ENCODE measurements around the gene NR2F6. TPM values are rescaled to one million over a fixed set of nuclear protein-coding genes. Genes with fewer than 3 reads are reported as not detected.

The NR2F6 gene
- total RNA-seq, 1 donor from 2014 or later = 59.1 TPM

DNA sequence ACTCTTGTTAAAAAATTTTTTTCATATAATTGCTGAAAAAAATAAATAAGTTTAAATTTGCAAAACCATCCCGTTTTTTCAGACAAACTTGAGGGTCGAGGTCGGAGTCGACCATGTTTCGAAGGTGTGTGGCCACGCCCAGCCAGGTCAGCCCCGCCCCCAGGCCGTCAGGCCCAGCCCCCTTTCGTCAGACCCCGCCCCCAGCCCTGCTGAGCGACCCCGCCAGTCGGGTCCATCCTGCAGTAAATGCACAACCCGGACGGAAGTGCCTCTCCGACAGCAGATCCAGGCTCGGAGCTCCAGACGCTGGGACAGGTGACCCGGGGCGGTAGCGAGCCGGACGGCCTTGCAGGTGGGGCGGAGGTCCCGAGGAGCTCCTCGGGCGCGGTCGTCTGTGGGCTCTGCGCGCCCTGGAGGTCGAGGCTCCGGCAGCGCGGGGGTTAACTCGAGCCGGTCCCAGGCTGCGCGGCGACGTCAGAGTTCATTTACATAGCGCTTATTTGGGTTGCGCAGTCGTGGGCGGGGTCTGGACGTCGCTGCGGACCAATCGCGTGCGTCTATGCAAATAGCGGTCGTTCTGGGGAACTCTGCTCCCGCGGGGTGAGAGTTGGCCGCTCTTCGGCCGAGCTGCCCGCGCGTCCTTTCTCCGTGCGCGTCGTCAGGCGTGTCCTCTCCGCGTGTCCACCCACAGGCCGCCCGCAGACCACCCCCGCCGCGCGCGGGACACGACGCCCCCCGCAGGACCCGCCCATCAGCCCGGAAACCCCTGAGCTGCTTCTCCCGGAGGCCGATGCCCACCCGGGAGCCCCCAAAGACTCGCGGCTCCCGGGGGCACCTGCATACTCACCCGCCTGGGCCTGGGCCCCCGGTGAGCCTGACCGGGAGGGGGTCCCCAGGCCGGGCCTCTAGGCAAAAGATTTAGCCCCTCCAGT lies 19.5 kb downstream of the NR2F6 start, which contains the start of gene OCEL1:
TSS of gene OCEL1 (plus strand) at position 225 of the 932 bp plus-strand sequence. CDS start at position 247, 22 bp downstream.
- Mint-ChIP-seq H3K4me1 (peaks cover 4% of the 10 kb centered on the region), H3K27me3 (ENCODE audit: low read depth) (no peaks in the 10 kb centered on the region), H3K36me3 (peaks cover 4% of the 10 kb centered on the region), H3K9me3 (no peaks in the 10 kb centered on the region), H3K4me3 (peak within 1 kb of the TSS; percentile 84), H3K27ac (peak within 1 kb of the TSS; percentile 98)
- TF ChIP-seq, protein P1, sequence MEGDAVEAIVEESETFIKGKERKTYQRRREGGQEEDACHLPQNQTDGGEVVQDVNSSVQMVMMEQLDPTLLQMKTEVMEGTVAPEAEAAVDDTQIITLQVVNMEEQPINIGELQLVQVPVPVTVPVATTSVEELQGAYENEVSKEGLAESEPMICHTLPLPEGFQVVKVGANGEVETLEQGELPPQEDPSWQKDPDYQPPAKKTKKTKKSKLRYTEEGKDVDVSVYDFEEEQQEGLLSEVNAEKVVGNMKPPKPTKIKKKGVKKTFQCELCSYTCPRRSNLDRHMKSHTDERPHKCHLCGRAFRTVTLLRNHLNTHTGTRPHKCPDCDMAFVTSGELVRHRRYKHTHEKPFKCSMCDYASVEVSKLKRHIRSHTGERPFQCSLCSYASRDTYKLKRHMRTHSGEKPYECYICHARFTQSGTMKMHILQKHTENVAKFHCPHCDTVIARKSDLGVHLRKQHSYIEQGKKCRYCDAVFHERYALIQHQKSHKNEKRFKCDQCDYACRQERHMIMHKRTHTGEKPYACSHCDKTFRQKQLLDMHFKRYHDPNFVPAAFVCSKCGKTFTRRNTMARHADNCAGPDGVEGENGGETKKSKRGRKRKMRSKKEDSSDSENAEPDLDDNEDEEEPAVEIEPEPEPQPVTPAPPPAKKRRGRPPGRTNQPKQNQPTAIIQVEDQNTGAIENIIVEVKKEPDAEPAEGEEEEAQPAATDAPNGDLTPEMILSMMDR (IDR thresholded peaks at IDR 0.05; ENCODE audit: unreplicated experiment) = no peak
- peak; percentile 91 to 96 for DNase-seq (ENCODE audit: low spot score in 2 of 2, unreplicated experiment in 2 of 2)

DNA sequence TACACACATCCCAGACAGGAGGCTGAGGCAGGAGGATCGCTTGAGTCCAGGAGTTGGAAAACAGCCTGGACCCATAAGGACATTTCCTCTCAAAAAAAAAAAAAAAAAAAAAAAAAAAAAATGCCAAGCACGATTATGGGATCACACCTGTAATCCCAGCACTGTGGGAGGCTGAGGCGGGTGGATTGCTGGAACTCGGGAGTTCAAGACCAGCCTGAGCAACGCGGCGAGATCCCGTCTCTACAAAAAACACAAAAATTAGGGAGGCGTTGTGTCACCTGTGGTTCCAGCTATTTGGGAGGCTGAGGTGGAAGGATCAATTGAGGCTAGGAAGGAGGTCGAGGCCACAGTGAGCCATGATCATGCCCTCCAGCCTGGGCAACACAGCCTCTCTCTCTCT lies 20.7 kb downstream of the NR2F6 start:
- TF ChIP-seq, protein P1 (IDR thresholded peaks at IDR 0.05; ENCODE audit: unreplicated experiment) = no peak
- H3K36me3 Mint-ChIP-seq = peaks cover 4% of the 10 kb centered on the region
- peak overlapping the region; percentile 48 for H3K4me3 Mint-ChIP-seq
- H3K4me1 Mint-ChIP-seq = peaks cover 4% of the 10 kb centered on the region
- no peak overlapping the region for H3K27ac Mint-ChIP-seq
- H3K27me3 Mint-ChIP-seq (ENCODE audit: low read depth) = no peaks in the 10 kb centered on the region
- H3K9me3 Mint-ChIP-seq = no peaks in the 10 kb centered on the region
- no peak for DNase-seq (ENCODE audit: low spot score in 2 of 2, unreplicated experiment in 2 of 2)

DNA sequence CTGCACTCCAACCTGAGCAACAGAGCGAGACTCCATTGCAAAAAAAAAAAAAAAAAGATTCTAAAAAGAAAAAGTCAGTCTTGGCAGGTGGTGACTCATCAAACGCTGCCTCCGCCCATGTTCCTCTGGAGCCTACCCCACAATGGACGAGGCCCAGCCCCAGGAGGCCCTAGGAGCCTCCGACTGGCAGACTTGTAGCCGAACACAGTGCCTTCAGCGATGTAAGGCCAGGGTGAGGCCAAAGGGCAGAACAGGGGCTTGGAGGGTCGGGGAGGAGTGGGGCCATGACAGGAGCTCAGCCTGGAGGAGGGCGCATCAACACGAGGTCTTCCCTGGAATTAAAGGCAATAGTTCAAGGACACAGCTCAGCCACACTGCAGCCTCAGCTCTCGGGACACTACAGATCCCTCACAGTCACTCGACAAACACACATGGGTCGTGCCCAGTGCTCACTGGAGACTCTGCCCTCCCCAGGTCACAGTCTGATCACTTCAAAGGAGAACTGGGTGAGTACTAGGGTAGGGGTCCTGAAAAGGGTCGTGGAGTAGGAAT lies 25.4 kb downstream of the NR2F6 start:
- TF ChIP-seq, protein P1 (IDR thresholded peaks at IDR 0.05; ENCODE audit: unreplicated experiment) = no peak
- Mint-ChIP-seq H3K9me3 (no peaks in the 10 kb centered on the region), H3K4me1 (peaks cover 5% of the 10 kb centered on the region), H3K36me3 (peaks cover 18% of the 10 kb centered on the region), H3K27me3 (ENCODE audit: low read depth) (no peaks in the 10 kb centered on the region), H3K27ac (no peak overlapping the region), H3K4me3 (no peak overlapping the region)
- DNase-seq (ENCODE audit: low spot score in 2 of 2, unreplicated experiment in 2 of 2) = no peak

DNA sequence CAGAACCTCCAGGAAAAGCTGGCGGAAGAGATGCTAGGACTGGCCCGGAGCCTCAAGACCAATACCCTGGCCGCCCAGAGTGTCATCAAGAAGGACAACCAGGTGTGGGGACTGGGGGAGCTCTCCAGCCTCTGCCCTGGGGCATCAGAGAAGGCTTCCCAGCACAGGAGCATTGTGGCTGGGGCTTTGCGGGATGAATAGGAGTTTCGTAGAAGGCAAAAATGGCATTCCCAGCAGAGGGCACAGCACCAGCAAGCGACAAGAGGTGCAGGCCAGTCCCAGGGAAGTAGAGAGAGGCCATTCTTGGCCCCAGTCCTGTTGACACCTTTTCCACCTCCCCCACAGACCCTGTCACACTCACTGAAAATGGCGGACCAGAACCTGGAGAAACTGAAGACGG lies 26.4 kb downstream of the NR2F6 start:
- Mint-ChIP-seq H3K36me3 (peaks cover 18% of the 10 kb centered on the region), H3K9me3 (no peaks in the 10 kb centered on the region), H3K27ac (no peak overlapping the region), H3K4me3 (no peak overlapping the region), H3K4me1 (peaks cover 10% of the 10 kb centered on the region), H3K27me3 (ENCODE audit: low read depth) (no peaks in the 10 kb centered on the region)
- TF ChIP-seq, protein P1 (IDR thresholded peaks at IDR 0.05; ENCODE audit: unreplicated experiment) = no peak
- DNase-seq (ENCODE audit: low spot score in 2 of 2, unreplicated experiment in 2 of 2) = no peak

DNA sequence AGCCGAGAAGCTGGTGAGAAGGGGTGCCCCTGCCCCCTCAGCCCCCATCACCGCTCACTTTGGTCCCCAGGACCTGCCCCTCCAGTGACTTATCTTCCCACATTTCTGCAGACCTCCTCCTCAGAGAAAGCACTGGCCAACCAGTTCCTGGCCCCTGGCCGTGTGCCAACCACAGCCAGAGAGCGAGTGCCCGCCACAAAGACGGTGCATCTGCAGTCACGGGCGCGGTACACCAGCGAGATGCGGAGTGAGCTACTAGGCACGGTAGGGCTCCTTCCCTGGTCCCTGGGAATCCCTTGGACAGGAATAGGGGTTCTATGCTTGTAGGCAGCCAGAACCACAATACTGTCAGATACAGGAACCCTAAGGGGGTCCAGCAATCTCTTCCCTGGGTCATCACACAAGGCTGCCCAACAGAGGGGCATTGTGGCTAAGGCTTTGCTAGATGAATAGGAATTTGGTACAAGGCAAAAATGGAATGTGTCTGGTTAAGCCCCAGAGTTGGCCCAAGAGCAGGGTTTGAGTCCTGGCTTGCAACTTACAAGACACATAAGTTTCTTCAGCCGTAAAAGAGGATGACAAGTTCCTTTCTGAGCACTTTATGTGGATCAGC lies 29.6 kb downstream of the NR2F6 start:
- Mint-ChIP-seq H3K4me1 (peaks cover 10% of the 10 kb centered on the region), H3K27me3 (ENCODE audit: low read depth) (no peaks in the 10 kb centered on the region), H3K27ac (peak overlapping the region; percentile 99), H3K36me3 (peaks cover 25% of the 10 kb centered on the region), H3K9me3 (no peaks in the 10 kb centered on the region), H3K4me3 (peak overlapping the region; percentile 92)
- TF ChIP-seq, protein P1 (IDR thresholded peaks at IDR 0.05; ENCODE audit: unreplicated experiment) = no peak
- no peak for DNase-seq (ENCODE audit: low spot score in 2 of 2, unreplicated experiment in 2 of 2)

Data from mesothelial cell of epicardium (in vitro differentiated cells).